Neural progenitor cell (in vitro differentiated cells): ENCODE measurements around the gene AGBL4.

ENCODE experiments used
- CTCF ChIP-seq: fragments of 200-600 bp; sonication (generic); IDR thresholded peaks from 2 replicates; pipeline ENCODE4 v1.5.1; 2017; ENCODE audit warnings: antibody characterized with exemption, mild to moderate bottlenecking
- EZH2 ChIP-seq: fragments of 200-600 bp; sonication (generic); IDR thresholded peaks from 2 replicates; pipeline ENCODE4 v1.6.1; 2017; ENCODE audit warnings: antibody characterized with exemption, mild to moderate bottlenecking, moderate library complexity
- EZH2phosphoT487 ChIP-seq: fragments of 200-600 bp; sonication (generic); IDR thresholded peaks from 2 replicates; pipeline ENCODE4 v1.6.1; 2017; ENCODE audit warnings: antibody characterized with exemption

- TF ChIP-seq CTCF (no peak), EZH2 (no peak), EZH2phosphoT487 (no peak)
These were observed 346.0 kb downstream of the AGBL4 start for GRCh38 chr1:49677706-49678105.
